Measurements from ENCODE around the gene PRKCB. TPM values are rescaled to one million over a fixed set of nuclear protein-coding genes. Genes with fewer than 3 reads are reported as not detected.

The PRKCB gene
- total and polyA plus RNA-seq, 4 experiments from 2014 or later: 46.5 to 106 (median 98.2) TPM

GRCh38 chr16:24074574-24074973 is 238.8 kb downstream of the PRKCB start:
- POLR2A ChIA-PET (ENCODE audit: partially characterized antibody): no interaction called here
- no peaks in the 10 kb centered on the region for H3K36me3 ChIP-seq (ENCODE audit: insufficient read depth, low read length)
- no peaks in the 10 kb centered on the region for H3K9me3 ChIP-seq (ENCODE audit: control insufficient read depth in 1 of 2, low read length in 2 of 2)
- no peak overlapping the region for H3K4me3 ChIP-seq (ENCODE audit: low read length in 2 of 2)
- CTCF ChIA-PET (ENCODE audit: partially characterized antibody): interaction anchor here (1.4 kb wide), 1 partner anchor 14 kb away, joined by 3 read pairs; no protein-coding TSS in a partner anchor
- peaks cover 29% of the 10 kb centered on the region for H3K4me1 ChIP-seq (ENCODE audit: insufficient read depth, low read length)
- no peak overlapping the region for H3K27ac ChIP-seq (ENCODE audit: low read depth, low read length)
- H3K27ac Mint-ChIP-seq: peak overlapping the region in 1 of 7 donors; percentile 58
- no peak overlapping the region for H3K4me3 Mint-ChIP-seq
- H3K36me3 Mint-ChIP-seq: peaks cover 13 to 17% of the 10 kb centered on the region in 2 donors
- H3K27me3 Mint-ChIP-seq: no peaks in the 10 kb centered on the region
- no peaks in the 10 kb centered on the region for H3K27me3 ChIP-seq (ENCODE audit: insufficient read depth, low read length)
- DNase-seq: no peak
- intact Hi-C loops (cut with micrococcal nuclease): no loop called here
- peaks cover 39 to 58% (median 56%) of the 10 kb centered on the region in 4 donors for H3K4me1 Mint-ChIP-seq
- H3K9me3 Mint-ChIP-seq: peaks cover 0 to 2% (median 0%) of the 10 kb centered on the region in 8 donors

GRCh38 chr16:24075302-24075701 is 239.5 kb downstream of the PRKCB start:
- Histone ChIP-seq H3K36me3 (ENCODE audit: insufficient read depth, low read length) (no peaks in the 10 kb centered on the region), H3K27ac (ENCODE audit: low read depth, low read length) (no peak overlapping the region), H3K9me3 (ENCODE audit: control insufficient read depth in 1 of 2, low read length in 2 of 2) (no peaks in the 10 kb centered on the region), H3K4me1 (ENCODE audit: insufficient read depth, low read length) (peaks cover 29% of the 10 kb centered on the region), H3K4me3 (ENCODE audit: low read length in 2 of 2) (no peak overlapping the region), H3K27me3 (ENCODE audit: insufficient read depth, low read length) (no peaks in the 10 kb centered on the region)
- POLR2A ChIA-PET (ENCODE audit: partially characterized antibody): no interaction called here
- CTCF ChIA-PET (ENCODE audit: partially characterized antibody): no interaction called here
- H3K36me3 Mint-ChIP-seq: peaks cover 14 to 16% of the 10 kb centered on the region in 2 donors
- peaks cover 0 to 2% (median 0%) of the 10 kb centered on the region in 8 donors for H3K9me3 Mint-ChIP-seq
- no peak overlapping the region for H3K4me3 Mint-ChIP-seq
- H3K27ac Mint-ChIP-seq: peak overlapping the region in 3 of 7 donors; percentile 17 to 43 (median 32)
- no peak for DNase-seq
- H3K27me3 Mint-ChIP-seq: no peaks in the 10 kb centered on the region
- H3K4me1 Mint-ChIP-seq: peaks cover 36 to 59% (median 52%) of the 10 kb centered on the region in 4 donors
- intact Hi-C loops (cut with micrococcal nuclease): no loop called here

- Mint-ChIP-seq H3K36me3 (peaks cover 13 to 18% of the 10 kb centered on the region in 2 donors), H3K27ac (peak overlapping the region in 3 of 7 donors; percentile 7 to 70 (median 43)), H3K27me3 (no peaks in the 10 kb centered on the region), H3K4me1 (peaks cover 30 to 54% (median 44%) of the 10 kb centered on the region in 4 donors), H3K4me3 (peak overlapping the region in 1 of 8 donors; percentile 10), H3K9me3 (peaks cover 0 to 2% (median 0%) of the 10 kb centered on the region in 8 donors)
- H3K27ac ChIP-seq (ENCODE audit: low read depth, low read length): no peak overlapping the region
- no peaks in the 10 kb centered on the region for H3K27me3 ChIP-seq (ENCODE audit: insufficient read depth, low read length)
- CTCF ChIA-PET (ENCODE audit: partially characterized antibody): no interaction called here
- peaks cover 22% of the 10 kb centered on the region for H3K4me1 ChIP-seq (ENCODE audit: insufficient read depth, low read length)
- no peaks in the 10 kb centered on the region for H3K9me3 ChIP-seq (ENCODE audit: control insufficient read depth in 1 of 2, low read length in 2 of 2)
- intact Hi-C loops (cut with micrococcal nuclease): no loop called here
- no peaks in the 10 kb centered on the region for H3K36me3 ChIP-seq (ENCODE audit: insufficient read depth, low read length)
- H3K4me3 ChIP-seq (ENCODE audit: low read length in 2 of 2): no peak overlapping the region
- no peak for DNase-seq
- POLR2A ChIA-PET (ENCODE audit: partially characterized antibody): no interaction called here
Measured at GRCh38 chr16:24075931-24076716, 240.3 kb downstream of the PRKCB start.

GRCh38 chr16:24077292-24077691 is 241.5 kb downstream of the PRKCB start:
- H3K36me3 ChIP-seq (ENCODE audit: insufficient read depth, low read length): no peaks in the 10 kb centered on the region
- Mint-ChIP-seq H3K4me3 (peak overlapping the region in 1 of 8 donors; percentile 29), H3K4me1 (peaks cover 23 to 47% (median 32%) of the 10 kb centered on the region in 4 donors), H3K36me3 (peaks cover 16 to 18% of the 10 kb centered on the region in 2 donors), H3K27me3 (no peaks in the 10 kb centered on the region), H3K9me3 (peaks cover 0 to 2% (median 0%) of the 10 kb centered on the region in 8 donors), H3K27ac (peak overlapping the region in 3 of 7 donors; percentile 7 to 58 (median 39))
- H3K4me3 ChIP-seq (ENCODE audit: low read length in 2 of 2): no peak overlapping the region
- H3K27ac ChIP-seq (ENCODE audit: low read depth, low read length): no peak overlapping the region
- peaks cover 10% of the 10 kb centered on the region for H3K4me1 ChIP-seq (ENCODE audit: insufficient read depth, low read length)
- no peak for DNase-seq
- ChIA-PET CTCF (ENCODE audit: partially characterized antibody) (interaction anchor here (1.3 kb wide), 1 partner anchor 176 kb away, joined by 3 read pairs; no protein-coding TSS in a partner anchor), POLR2A (ENCODE audit: partially characterized antibody) (no interaction called here)
- no peaks in the 10 kb centered on the region for H3K9me3 ChIP-seq (ENCODE audit: control insufficient read depth in 1 of 2, low read length in 2 of 2)
- intact Hi-C loops (cut with micrococcal nuclease): no loop called here
- H3K27me3 ChIP-seq (ENCODE audit: insufficient read depth, low read length): no peaks in the 10 kb centered on the region

GRCh38 chr16:24077966-24078365 is 242.2 kb downstream of the PRKCB start:
- Histone ChIP-seq H3K4me1 (ENCODE audit: insufficient read depth, low read length) (peaks cover 4% of the 10 kb centered on the region), H3K9me3 (ENCODE audit: control insufficient read depth in 1 of 2, low read length in 2 of 2) (no peaks in the 10 kb centered on the region), H3K36me3 (ENCODE audit: insufficient read depth, low read length) (no peaks in the 10 kb centered on the region), H3K27me3 (ENCODE audit: insufficient read depth, low read length) (no peaks in the 10 kb centered on the region), H3K27ac (ENCODE audit: low read depth, low read length) (no peak overlapping the region), H3K4me3 (ENCODE audit: low read length in 2 of 2) (no peak overlapping the region)
- Mint-ChIP-seq H3K27me3 (no peaks in the 10 kb centered on the region), H3K27ac (no peak overlapping the region), H3K9me3 (peaks cover 0 to 2% (median 0%) of the 10 kb centered on the region in 8 donors), H3K36me3 (peaks cover 17 to 18% of the 10 kb centered on the region in 2 donors), H3K4me3 (no peak overlapping the region), H3K4me1 (peaks cover 17 to 41% (median 25%) of the 10 kb centered on the region in 4 donors)
- DNase-seq: no peak
- CTCF ChIA-PET (ENCODE audit: partially characterized antibody): interaction anchor here (1.3 kb wide), 1 partner anchor 175 kb away, joined by 3 read pairs; no protein-coding TSS in a partner anchor
- POLR2A ChIA-PET (ENCODE audit: partially characterized antibody): interaction anchor here (0.6 kb wide), 1 partner anchor 937 kb away, joined by 3 read pairs; the partner anchor contains the start of gene ARHGAP17
- intact Hi-C loops (cut with micrococcal nuclease): no loop called here

- Histone ChIP-seq H3K27ac (ENCODE audit: low read depth, low read length) (no peak overlapping the region), H3K27me3 (ENCODE audit: insufficient read depth, low read length) (no peaks in the 10 kb centered on the region), H3K4me1 (ENCODE audit: insufficient read depth, low read length) (no peaks in the 10 kb centered on the region), H3K4me3 (ENCODE audit: low read length in 2 of 2) (no peak overlapping the region), H3K9me3 (ENCODE audit: control insufficient read depth in 1 of 2, low read length in 2 of 2) (peaks cover 0 to 4% of the 10 kb centered on the region in 2 donors), H3K36me3 (ENCODE audit: insufficient read depth, low read length) (peaks cover 5% of the 10 kb centered on the region)
- no peak for DNase-seq
- no peak overlapping the region for H3K4me3 Mint-ChIP-seq
- H3K36me3 Mint-ChIP-seq: peaks cover 38 to 57% of the 10 kb centered on the region in 2 donors
- peak overlapping the region in 2 of 7 donors; percentile 24 to 29 for H3K27ac Mint-ChIP-seq
- H3K9me3 Mint-ChIP-seq: peaks cover 0 to 17% (median 12%) of the 10 kb centered on the region in 8 donors
- POLR2A ChIA-PET (ENCODE audit: partially characterized antibody): no interaction called here
- no peaks in the 10 kb centered on the region for H3K27me3 Mint-ChIP-seq
- CTCF ChIA-PET (ENCODE audit: partially characterized antibody): no interaction called here
- peaks cover 0 to 19% (median 0%) of the 10 kb centered on the region in 4 donors for H3K4me1 Mint-ChIP-seq
- intact Hi-C loops (cut with micrococcal nuclease): no loop called here
Measured at GRCh38 chr16:24085666-24086065, 249.9 kb downstream of the PRKCB start.

- Histone ChIP-seq H3K4me1 (ENCODE audit: insufficient read depth, low read length) (no peaks in the 10 kb centered on the region), H3K27me3 (ENCODE audit: insufficient read depth, low read length) (no peaks in the 10 kb centered on the region), H3K36me3 (ENCODE audit: insufficient read depth, low read length) (peaks cover 10% of the 10 kb centered on the region), H3K9me3 (ENCODE audit: control insufficient read depth in 1 of 2, low read length in 2 of 2) (peaks cover 0 to 4% of the 10 kb centered on the region in 2 donors), H3K27ac (ENCODE audit: low read depth, low read length) (no peak overlapping the region), H3K4me3 (ENCODE audit: low read length in 2 of 2) (no peak overlapping the region)
- H3K27me3 Mint-ChIP-seq: no peaks in the 10 kb centered on the region
- peaks cover 54 to 79% of the 10 kb centered on the region in 2 donors for H3K36me3 Mint-ChIP-seq
- H3K4me1 Mint-ChIP-seq: peaks cover 5 to 23% (median 11%) of the 10 kb centered on the region in 4 donors
- H3K27ac Mint-ChIP-seq: no peak overlapping the region
- intact Hi-C loops (cut with micrococcal nuclease): no loop called here
- DNase-seq: no peak
- ChIA-PET POLR2A (ENCODE audit: partially characterized antibody) (no interaction called here), CTCF (ENCODE audit: partially characterized antibody) (interaction anchor here (1.3 kb wide), 1 partner anchor 14 kb away, joined by 3 read pairs; no protein-coding TSS in a partner anchor)
- H3K4me3 Mint-ChIP-seq: no peak overlapping the region
- H3K9me3 Mint-ChIP-seq: peaks cover 0 to 32% (median 22%) of the 10 kb centered on the region in 8 donors
Measured at GRCh38 chr16:24087891-24088410, 252.2 kb downstream of the PRKCB start.

Measured in CD4-positive, alpha-beta memory T cell (primary cell).